WTC11 (cell line): ENCODE measurements around the gene STK10. TPM values are rescaled to one million over a fixed set of nuclear protein-coding genes. Genes with fewer than 3 reads are reported as not detected.

Experiments used
- ATAC-seq: fragments of 200-7000 bp; cut with Tn5 transposase; 2 replicates; pipeline ENCODE4 v1.10.0; 2021; ENCODE audit warnings: mild to moderate bottlenecking, moderate library complexity
- CTCF ChIA-PET: fragments of 300-600 bp; sonication (Branson Sonifier 250); formaldehyde crosslinking; loops from one replicate; lab custom pipeline; 2021; ENCODE audit warnings: antibody characterized with exemption; lab: Charles Lee
- POLR2A ChIA-PET: fragments of 350-600 bp; sonication (Branson Sonifier 250); formaldehyde crosslinking; loops from one replicate; lab custom pipeline; 2021; ENCODE audit warnings: antibody characterized with exemption; lab: Charles Lee
- DNase-seq: peaks from one replicate; pipeline ENCODE4 v3.0.0; 2021; ENCODE audit warnings: low spot score
- H3K27ac Mint-ChIP-seq: 2 replicates; pipeline ENCODE4 v1.8.0; 2021; ENCODE audit warnings: mixed read lengths
- H3K27me3 Mint-ChIP-seq: 2 replicates; pipeline ENCODE4 v1.8.0; 2021; ENCODE audit warnings: low read depth, mild to moderate bottlenecking, moderate library complexity, mixed read lengths
- H3K36me3 Mint-ChIP-seq: 2 replicates; pipeline ENCODE4 v1.8.0; 2021; ENCODE audit warnings: mixed read lengths
- H3K4me1 Mint-ChIP-seq: 2 replicates; pipeline ENCODE4 v1.8.0; 2022; ENCODE audit warnings: mixed read lengths
- H3K4me3 Mint-ChIP-seq: 2 replicates; pipeline ENCODE4 v1.8.0; 2021; ENCODE audit warnings: mild to moderate bottlenecking, moderate library complexity, mixed read lengths
- H3K9me3 Mint-ChIP-seq: 2 replicates; pipeline ENCODE4 v1.8.0; 2021; ENCODE audit warnings: mixed read lengths
- ESRRA ChIP-seq: sonication (generic); formaldehyde crosslinking; IDR thresholded peaks from 2 replicates; pipeline ENCODE4 v1.8.1; 2022; ENCODE audit warnings: mild to moderate bottlenecking, missing genetic modification reagents, borderline replicate concordance
- FOXJ3 ChIP-seq: sonication (generic); formaldehyde crosslinking; IDR thresholded peaks from 2 replicates; pipeline ENCODE4 v1.9.0; 2021; ENCODE audit warnings: missing genetic modification reagents, mild to moderate bottlenecking, borderline replicate concordance
- KAT7 ChIP-seq: sonication (generic); formaldehyde crosslinking; IDR thresholded peaks from 2 replicates; pipeline ENCODE4 v1.8.1; 2023; ENCODE audit warnings: missing genetic modification reagents, mild to moderate bottlenecking, borderline replicate concordance
- MYBL2 ChIP-seq: sonication (generic); formaldehyde crosslinking; IDR thresholded peaks from 2 replicates; pipeline ENCODE4 v1.8.1; 2023; ENCODE audit warnings: mild to moderate bottlenecking, moderate library complexity, missing genetic modification reagents
- TCF7 ChIP-seq: sonication (generic); formaldehyde crosslinking; IDR thresholded peaks from 2 replicates; pipeline ENCODE4 v1.8.0; 2022; ENCODE audit warnings: mild to moderate bottlenecking, low read depth, missing genetic modification reagents, moderate library complexity
- TP53 ChIP-seq: sonication (generic); formaldehyde crosslinking; IDR thresholded peaks from 2 replicates; pipeline ENCODE4 v1.8.1; 2023; ENCODE audit warnings: mild to moderate bottlenecking, missing genetic modification reagents
- ZNF232 ChIP-seq: sonication (generic); formaldehyde crosslinking; IDR thresholded peaks from 2 replicates; pipeline ENCODE4 v1.8.0; 2022; ENCODE audit warnings: mild to moderate bottlenecking, missing genetic modification reagents
- ZNF317 ChIP-seq: sonication (generic); formaldehyde crosslinking; IDR thresholded peaks from 2 replicates; pipeline ENCODE4 v1.8.1; 2023; ENCODE audit warnings: low read depth, mild to moderate bottlenecking, moderate library complexity, missing genetic modification reagents, borderline replicate concordance
- ZNF671 ChIP-seq: fragments of 250-450 bp; sonication (Bioruptor Pico); IDR thresholded peaks from 2 replicates; pipeline ENCODE4 v1.8.0; 2021; ENCODE audit warnings: mild to moderate bottlenecking
- total RNA-seq: library from RNA; stranded (reverse); gene quantifications from 3 replicates; pipeline ENCODE4 v1.2.3, GENCODE V29; 2021
- TF ChIP-seq, protein P1 (sequence below): sonication (generic); formaldehyde crosslinking; IDR thresholded peaks from 2 replicates; pipeline ENCODE4 v1.8.1; 2023; ENCODE audit warnings: mild to moderate bottlenecking, missing genetic modification reagents, moderate library complexity
- TF ChIP-seq, protein P2 (sequence below): sonication (generic); formaldehyde crosslinking; IDR thresholded peaks from 2 replicates; pipeline ENCODE4 v1.8.0; 2023; ENCODE audit warnings: missing genetic modification reagents, mild to moderate bottlenecking, borderline replicate concordance
- TF ChIP-seq, protein P3 (sequence below): sonication (generic); formaldehyde crosslinking; IDR thresholded peaks from 2 replicates; pipeline ENCODE4 v1.8.0; 2022; ENCODE audit warnings: mild to moderate bottlenecking, missing genetic modification reagents
- TF ChIP-seq, protein P4 (sequence below): fragments of 250-450 bp; sonication (Bioruptor Pico); IDR thresholded peaks from 2 replicates; pipeline ENCODE4 v1.9.0; 2021; ENCODE audit warnings: mild to moderate bottlenecking
- TF ChIP-seq, protein P5 (sequence below): fragments of 250-450 bp; sonication (Bioruptor Pico); conservative IDR thresholded peaks from 2 replicates; pipeline ENCODE4 v1.9.0; 2021; ENCODE audit warnings: mild to moderate bottlenecking
- TF ChIP-seq, protein P6 (sequence below): fragments of 250-450 bp; sonication (Bioruptor Pico); IDR thresholded peaks from 2 replicates; pipeline ENCODE4 v1.9.0; 2021; ENCODE audit warnings: mild to moderate bottlenecking, borderline replicate concordance
- TF ChIP-seq, protein P7 (sequence below): fragments of 200-600 bp; IDR thresholded peaks from 2 replicates; pipeline ENCODE4 v1.8.0; 2022; ENCODE audit warnings: antibody characterized with exemption
- TF ChIP-seq, protein P8 (sequence below): sonication (generic); formaldehyde crosslinking; IDR thresholded peaks from 2 replicates; pipeline ENCODE4 v1.8.1; 2023; ENCODE audit warnings: mild to moderate bottlenecking, missing genetic modification reagents, moderate library complexity

STK10 gene
- total RNA-seq, 1 experiment from 2014 or later: 20.5 TPM

DNA sequence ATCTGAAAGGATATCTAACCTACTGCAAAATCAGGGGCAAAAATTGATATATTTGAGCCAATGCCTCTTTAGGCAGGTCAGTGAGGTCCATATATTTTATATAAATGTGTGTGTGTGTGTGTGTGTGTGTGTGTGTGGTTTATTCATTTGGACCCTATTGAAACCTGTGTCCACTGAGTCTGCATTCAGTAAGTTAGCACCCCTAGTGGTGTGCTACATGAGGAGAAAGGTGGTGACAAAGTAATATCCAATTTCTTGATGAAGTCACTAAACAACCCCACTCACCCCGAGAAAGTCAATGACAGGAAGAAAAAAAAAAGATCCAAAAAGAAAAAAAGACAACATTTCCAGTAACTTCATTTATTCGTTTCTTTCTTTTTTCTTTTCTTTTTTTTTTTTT is 185.7 kb downstream of the STK10 start:
- no peak for DNase-seq
- H3K9me3 Mint-ChIP-seq: no peaks in the 10 kb centered on the region
- CTCF ChIA-PET: no interaction called here
- TF ChIP-seq, protein P1, sequence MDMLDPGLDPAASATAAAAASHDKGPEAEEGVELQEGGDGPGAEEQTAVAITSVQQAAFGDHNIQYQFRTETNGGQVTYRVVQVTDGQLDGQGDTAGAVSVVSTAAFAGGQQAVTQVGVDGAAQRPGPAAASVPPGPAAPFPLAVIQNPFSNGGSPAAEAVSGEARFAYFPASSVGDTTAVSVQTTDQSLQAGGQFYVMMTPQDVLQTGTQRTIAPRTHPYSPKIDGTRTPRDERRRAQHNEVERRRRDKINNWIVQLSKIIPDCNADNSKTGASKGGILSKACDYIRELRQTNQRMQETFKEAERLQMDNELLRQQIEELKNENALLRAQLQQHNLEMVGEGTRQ: no peak
- TF ChIP-seq KAT7 (CRISPR knock-in tag) (no peak), ZNF232 (no peak), ZNF317 (CRISPR knock-in tag) (no peak), TP53 (CRISPR knock-in tag) (no peak), MYBL2 (CRISPR knock-in tag) (no peak), ESRRA (CRISPR knock-in tag) (no peak), TCF7 (CRISPR knock-in tag) (no peak), ZNF671 (CRISPR knock-in tag) (no peak), FOXJ3 (no peak)
- TF ChIP-seq, protein P2, sequence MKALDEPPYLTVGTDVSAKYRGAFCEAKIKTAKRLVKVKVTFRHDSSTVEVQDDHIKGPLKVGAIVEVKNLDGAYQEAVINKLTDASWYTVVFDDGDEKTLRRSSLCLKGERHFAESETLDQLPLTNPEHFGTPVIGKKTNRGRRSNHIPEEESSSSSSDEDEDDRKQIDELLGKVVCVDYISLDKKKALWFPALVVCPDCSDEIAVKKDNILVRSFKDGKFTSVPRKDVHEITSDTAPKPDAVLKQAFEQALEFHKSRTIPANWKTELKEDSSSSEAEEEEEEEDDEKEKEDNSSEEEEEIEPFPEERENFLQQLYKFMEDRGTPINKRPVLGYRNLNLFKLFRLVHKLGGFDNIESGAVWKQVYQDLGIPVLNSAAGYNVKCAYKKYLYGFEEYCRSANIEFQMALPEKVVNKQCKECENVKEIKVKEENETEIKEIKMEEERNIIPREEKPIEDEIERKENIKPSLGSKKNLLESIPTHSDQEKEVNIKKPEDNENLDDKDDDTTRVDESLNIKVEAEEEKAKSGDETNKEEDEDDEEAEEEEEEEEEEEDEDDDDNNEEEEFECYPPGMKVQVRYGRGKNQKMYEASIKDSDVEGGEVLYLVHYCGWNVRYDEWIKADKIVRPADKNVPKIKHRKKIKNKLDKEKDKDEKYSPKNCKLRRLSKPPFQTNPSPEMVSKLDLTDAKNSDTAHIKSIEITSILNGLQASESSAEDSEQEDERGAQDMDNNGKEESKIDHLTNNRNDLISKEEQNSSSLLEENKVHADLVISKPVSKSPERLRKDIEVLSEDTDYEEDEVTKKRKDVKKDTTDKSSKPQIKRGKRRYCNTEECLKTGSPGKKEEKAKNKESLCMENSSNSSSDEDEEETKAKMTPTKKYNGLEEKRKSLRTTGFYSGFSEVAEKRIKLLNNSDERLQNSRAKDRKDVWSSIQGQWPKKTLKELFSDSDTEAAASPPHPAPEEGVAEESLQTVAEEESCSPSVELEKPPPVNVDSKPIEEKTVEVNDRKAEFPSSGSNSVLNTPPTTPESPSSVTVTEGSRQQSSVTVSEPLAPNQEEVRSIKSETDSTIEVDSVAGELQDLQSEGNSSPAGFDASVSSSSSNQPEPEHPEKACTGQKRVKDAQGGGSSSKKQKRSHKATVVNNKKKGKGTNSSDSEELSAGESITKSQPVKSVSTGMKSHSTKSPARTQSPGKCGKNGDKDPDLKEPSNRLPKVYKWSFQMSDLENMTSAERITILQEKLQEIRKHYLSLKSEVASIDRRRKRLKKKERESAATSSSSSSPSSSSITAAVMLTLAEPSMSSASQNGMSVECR (CRISPR knock-in tag): no peak
- TF ChIP-seq, protein P3, sequence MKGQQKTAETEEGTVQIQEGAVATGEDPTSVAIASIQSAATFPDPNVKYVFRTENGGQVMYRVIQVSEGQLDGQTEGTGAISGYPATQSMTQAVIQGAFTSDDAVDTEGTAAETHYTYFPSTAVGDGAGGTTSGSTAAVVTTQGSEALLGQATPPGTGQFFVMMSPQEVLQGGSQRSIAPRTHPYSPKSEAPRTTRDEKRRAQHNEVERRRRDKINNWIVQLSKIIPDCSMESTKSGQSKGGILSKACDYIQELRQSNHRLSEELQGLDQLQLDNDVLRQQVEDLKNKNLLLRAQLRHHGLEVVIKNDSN (CRISPR knock-in tag): no peak
- TF ChIP-seq, protein P4, sequence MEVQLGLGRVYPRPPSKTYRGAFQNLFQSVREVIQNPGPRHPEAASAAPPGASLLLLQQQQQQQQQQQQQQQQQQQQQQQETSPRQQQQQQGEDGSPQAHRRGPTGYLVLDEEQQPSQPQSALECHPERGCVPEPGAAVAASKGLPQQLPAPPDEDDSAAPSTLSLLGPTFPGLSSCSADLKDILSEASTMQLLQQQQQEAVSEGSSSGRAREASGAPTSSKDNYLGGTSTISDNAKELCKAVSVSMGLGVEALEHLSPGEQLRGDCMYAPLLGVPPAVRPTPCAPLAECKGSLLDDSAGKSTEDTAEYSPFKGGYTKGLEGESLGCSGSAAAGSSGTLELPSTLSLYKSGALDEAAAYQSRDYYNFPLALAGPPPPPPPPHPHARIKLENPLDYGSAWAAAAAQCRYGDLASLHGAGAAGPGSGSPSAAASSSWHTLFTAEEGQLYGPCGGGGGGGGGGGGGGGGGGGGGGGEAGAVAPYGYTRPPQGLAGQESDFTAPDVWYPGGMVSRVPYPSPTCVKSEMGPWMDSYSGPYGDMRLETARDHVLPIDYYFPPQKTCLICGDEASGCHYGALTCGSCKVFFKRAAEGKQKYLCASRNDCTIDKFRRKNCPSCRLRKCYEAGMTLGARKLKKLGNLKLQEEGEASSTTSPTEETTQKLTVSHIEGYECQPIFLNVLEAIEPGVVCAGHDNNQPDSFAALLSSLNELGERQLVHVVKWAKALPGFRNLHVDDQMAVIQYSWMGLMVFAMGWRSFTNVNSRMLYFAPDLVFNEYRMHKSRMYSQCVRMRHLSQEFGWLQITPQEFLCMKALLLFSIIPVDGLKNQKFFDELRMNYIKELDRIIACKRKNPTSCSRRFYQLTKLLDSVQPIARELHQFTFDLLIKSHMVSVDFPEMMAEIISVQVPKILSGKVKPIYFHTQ (CRISPR knock-in tag): no peak
- TF ChIP-seq, protein P5, sequence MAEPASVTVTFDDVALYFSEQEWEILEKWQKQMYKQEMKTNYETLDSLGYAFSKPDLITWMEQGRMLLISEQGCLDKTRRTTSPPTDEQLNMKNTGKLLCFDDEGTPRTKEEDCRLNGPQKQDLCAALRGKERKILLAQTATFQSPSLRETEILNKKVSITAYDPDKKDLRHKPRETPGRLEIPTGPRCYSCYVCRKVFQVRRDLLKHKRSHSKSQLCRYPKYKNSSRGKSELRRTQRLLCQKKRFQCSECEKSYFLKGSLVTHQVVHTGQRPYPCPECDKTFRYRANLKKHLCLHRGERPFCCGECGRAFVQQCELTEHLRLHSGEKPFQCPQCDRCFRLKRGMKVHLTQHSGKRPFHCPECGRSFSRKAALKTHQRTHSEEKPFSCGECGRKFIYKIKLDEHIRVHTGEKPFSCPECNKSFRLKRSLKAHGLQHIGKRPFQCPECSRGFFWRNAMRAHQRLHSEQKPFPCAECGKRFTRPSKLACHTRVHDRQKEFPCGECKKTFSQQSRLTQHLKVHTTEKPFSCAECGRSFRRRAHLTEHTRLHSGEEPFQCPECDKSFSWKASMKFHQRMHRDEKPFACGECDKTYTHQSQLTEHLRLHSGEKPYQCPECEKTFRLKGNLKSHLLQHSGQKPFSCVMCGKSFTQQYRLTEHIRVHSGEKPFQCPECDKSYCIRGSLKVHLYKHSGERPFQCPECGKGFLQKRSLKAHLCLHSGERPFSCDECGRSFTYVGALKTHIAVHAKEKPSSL (CRISPR knock-in tag): no peak
- TF ChIP-seq, protein P6, sequence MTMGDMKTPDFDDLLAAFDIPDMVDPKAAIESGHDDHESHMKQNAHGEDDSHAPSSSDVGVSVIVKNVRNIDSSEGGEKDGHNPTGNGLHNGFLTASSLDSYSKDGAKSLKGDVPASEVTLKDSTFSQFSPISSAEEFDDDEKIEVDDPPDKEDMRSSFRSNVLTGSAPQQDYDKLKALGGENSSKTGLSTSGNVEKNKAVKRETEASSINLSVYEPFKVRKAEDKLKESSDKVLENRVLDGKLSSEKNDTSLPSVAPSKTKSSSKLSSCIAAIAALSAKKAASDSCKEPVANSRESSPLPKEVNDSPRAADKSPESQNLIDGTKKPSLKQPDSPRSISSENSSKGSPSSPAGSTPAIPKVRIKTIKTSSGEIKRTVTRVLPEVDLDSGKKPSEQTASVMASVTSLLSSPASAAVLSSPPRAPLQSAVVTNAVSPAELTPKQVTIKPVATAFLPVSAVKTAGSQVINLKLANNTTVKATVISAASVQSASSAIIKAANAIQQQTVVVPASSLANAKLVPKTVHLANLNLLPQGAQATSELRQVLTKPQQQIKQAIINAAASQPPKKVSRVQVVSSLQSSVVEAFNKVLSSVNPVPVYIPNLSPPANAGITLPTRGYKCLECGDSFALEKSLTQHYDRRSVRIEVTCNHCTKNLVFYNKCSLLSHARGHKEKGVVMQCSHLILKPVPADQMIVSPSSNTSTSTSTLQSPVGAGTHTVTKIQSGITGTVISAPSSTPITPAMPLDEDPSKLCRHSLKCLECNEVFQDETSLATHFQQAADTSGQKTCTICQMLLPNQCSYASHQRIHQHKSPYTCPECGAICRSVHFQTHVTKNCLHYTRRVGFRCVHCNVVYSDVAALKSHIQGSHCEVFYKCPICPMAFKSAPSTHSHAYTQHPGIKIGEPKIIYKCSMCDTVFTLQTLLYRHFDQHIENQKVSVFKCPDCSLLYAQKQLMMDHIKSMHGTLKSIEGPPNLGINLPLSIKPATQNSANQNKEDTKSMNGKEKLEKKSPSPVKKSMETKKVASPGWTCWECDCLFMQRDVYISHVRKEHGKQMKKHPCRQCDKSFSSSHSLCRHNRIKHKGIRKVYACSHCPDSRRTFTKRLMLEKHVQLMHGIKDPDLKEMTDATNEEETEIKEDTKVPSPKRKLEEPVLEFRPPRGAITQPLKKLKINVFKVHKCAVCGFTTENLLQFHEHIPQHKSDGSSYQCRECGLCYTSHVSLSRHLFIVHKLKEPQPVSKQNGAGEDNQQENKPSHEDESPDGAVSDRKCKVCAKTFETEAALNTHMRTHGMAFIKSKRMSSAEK (CRISPR knock-in tag): no peak
- TF ChIP-seq, protein P7, sequence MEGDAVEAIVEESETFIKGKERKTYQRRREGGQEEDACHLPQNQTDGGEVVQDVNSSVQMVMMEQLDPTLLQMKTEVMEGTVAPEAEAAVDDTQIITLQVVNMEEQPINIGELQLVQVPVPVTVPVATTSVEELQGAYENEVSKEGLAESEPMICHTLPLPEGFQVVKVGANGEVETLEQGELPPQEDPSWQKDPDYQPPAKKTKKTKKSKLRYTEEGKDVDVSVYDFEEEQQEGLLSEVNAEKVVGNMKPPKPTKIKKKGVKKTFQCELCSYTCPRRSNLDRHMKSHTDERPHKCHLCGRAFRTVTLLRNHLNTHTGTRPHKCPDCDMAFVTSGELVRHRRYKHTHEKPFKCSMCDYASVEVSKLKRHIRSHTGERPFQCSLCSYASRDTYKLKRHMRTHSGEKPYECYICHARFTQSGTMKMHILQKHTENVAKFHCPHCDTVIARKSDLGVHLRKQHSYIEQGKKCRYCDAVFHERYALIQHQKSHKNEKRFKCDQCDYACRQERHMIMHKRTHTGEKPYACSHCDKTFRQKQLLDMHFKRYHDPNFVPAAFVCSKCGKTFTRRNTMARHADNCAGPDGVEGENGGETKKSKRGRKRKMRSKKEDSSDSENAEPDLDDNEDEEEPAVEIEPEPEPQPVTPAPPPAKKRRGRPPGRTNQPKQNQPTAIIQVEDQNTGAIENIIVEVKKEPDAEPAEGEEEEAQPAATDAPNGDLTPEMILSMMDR: no peak
- TF ChIP-seq, protein P8, sequence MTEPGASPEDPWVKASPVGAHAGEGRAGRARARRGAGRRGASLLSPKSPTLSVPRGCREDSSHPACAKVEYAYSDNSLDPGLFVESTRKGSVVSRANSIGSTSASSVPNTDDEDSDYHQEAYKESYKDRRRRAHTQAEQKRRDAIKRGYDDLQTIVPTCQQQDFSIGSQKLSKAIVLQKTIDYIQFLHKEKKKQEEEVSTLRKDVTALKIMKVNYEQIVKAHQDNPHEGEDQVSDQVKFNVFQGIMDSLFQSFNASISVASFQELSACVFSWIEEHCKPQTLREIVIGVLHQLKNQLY (CRISPR knock-in tag): no peak

More for the DNA sequence above, 185.7 kb downstream of the STK10 start:
- peaks cover 75% of the 10 kb centered on the region for H3K4me1 Mint-ChIP-seq
- ATAC-seq: no peak
- no peak overlapping the region for H3K27ac Mint-ChIP-seq
- no peaks in the 10 kb centered on the region for H3K36me3 Mint-ChIP-seq
- POLR2A ChIA-PET: no interaction called here
- no peaks in the 10 kb centered on the region; the same call in 1 of the 2 replicates for H3K27me3 Mint-ChIP-seq
- H3K4me3 Mint-ChIP-seq: no peak overlapping the region
